Measurements from ENCODE around the gene P2RX4. TPM values are rescaled to one million over a fixed set of nuclear protein-coding genes. Genes with fewer than 3 reads are reported as not detected.

P2RX4 gene
- total and polyA plus RNA-seq, 4 experiments from 2014 or later, result 35.4 to 66.0 (median 52.7) TPM

- Mint-ChIP-seq H3K9me3 (no peaks in the 10 kb centered on the region), H3K27me3 (no peaks in the 10 kb centered on the region), H3K4me3 (peak overlapping the region in 5 of 8 donors; percentile 7 to 60 (median 27)), H3K4me1 (peaks cover 19 to 50% (median 34%) of the 10 kb centered on the region in 4 donors), H3K36me3 (peaks cover 19 to 42% of the 10 kb centered on the region in 2 donors), H3K27ac (peak overlapping the region; percentile 68 to 91 (median 77))
- Histone ChIP-seq H3K9me3 (ENCODE audit: control insufficient read depth in 1 of 2, low read length in 2 of 2) (no peaks in the 10 kb centered on the region), H3K4me1 (ENCODE audit: insufficient read depth, low read length) (peaks cover 46% of the 10 kb centered on the region), H3K4me3 (ENCODE audit: low read length in 2 of 2) (no peak overlapping the region), H3K27ac (ENCODE audit: low read depth, low read length) (peak overlapping the region; percentile 42), H3K36me3 (ENCODE audit: insufficient read depth, low read length) (peaks cover 13% of the 10 kb centered on the region), H3K27me3 (ENCODE audit: insufficient read depth, low read length) (no peaks in the 10 kb centered on the region)
- DNase-seq, result no peak
- intact Hi-C loops (cut with micrococcal nuclease), result no loop called here
- ChIA-PET CTCF (ENCODE audit: partially characterized antibody) (interaction anchor here (1.2 to 2.3 kb wide), 5 partner anchors 9 to 181 kb away, joined by 3 to 10 read pairs (median 4); no protein-coding TSS in a partner anchor), POLR2A (ENCODE audit: partially characterized antibody) (interaction anchor here (0.8 to 7.8 kb wide), 3 partner anchors 8 to 24 kb away, joined by 4 to 113 read pairs (median 4); no protein-coding TSS in a partner anchor)
These were observed 5.2 kb downstream of the P2RX4 start for GRCh38 chr12:121214855-121215745.

GRCh38 chr12:121216102-121216501 is 6.2 kb downstream of the P2RX4 start:
- Histone ChIP-seq H3K4me1 (ENCODE audit: insufficient read depth, low read length) (peaks cover 38% of the 10 kb centered on the region), H3K27ac (ENCODE audit: low read depth, low read length) (no peak overlapping the region), H3K4me3 (ENCODE audit: low read length in 2 of 2) (no peak overlapping the region), H3K36me3 (ENCODE audit: insufficient read depth, low read length) (peaks cover 13% of the 10 kb centered on the region), H3K27me3 (ENCODE audit: insufficient read depth, low read length) (no peaks in the 10 kb centered on the region), H3K9me3 (ENCODE audit: control insufficient read depth in 1 of 2, low read length in 2 of 2) (no peaks in the 10 kb centered on the region)
- Mint-ChIP-seq H3K27ac (peak overlapping the region in 5 of 7 donors; percentile 42 to 91 (median 64)), H3K4me1 (peaks cover 17 to 49% (median 30%) of the 10 kb centered on the region in 4 donors), H3K36me3 (peaks cover 22 to 42% of the 10 kb centered on the region in 2 donors), H3K9me3 (no peaks in the 10 kb centered on the region), H3K27me3 (no peaks in the 10 kb centered on the region), H3K4me3 (no peak overlapping the region)
- intact Hi-C loops (cut with micrococcal nuclease), result no loop called here
- ChIA-PET POLR2A (ENCODE audit: partially characterized antibody) (interaction anchor here (1.3 to 7.8 kb wide), 2 partner anchors 7 to 23 kb away, joined by 3 to 113 read pairs; no protein-coding TSS in a partner anchor), CTCF (ENCODE audit: partially characterized antibody) (interaction anchor here (1.2 to 2.3 kb wide), 6 partner anchors 8 to 182 kb away, joined by 3 to 10 read pairs (median 4); no protein-coding TSS in a partner anchor)
- no peak for DNase-seq

GRCh38 chr12:121217063-121217462 is 7.1 kb downstream of the P2RX4 start:
- H3K4me1 ChIP-seq (ENCODE audit: insufficient read depth, low read length), result peaks cover 30% of the 10 kb centered on the region
- no peak overlapping the region for H3K27ac ChIP-seq (ENCODE audit: low read depth, low read length)
- DNase-seq, result no peak
- CTCF ChIA-PET (ENCODE audit: partially characterized antibody), result interaction anchor here (1.2 to 2.2 kb wide), 2 partner anchors 13 to 157 kb away, joined by 3 to 4 read pairs; no protein-coding TSS in a partner anchor
- POLR2A ChIA-PET (ENCODE audit: partially characterized antibody), result interaction anchor here (0.9 to 1.3 kb wide), 3 partner anchors 11 to 135 kb away, joined by 3 to 4 read pairs (median 3); partner anchors contain the start of gene ANAPC5
- intact Hi-C loops (cut with micrococcal nuclease), result no loop called here
- H3K9me3 Mint-ChIP-seq, result no peaks in the 10 kb centered on the region
- no peaks in the 10 kb centered on the region for H3K27me3 ChIP-seq (ENCODE audit: insufficient read depth, low read length)
- H3K36me3 ChIP-seq (ENCODE audit: insufficient read depth, low read length), result peaks cover 13% of the 10 kb centered on the region
- H3K4me1 Mint-ChIP-seq, result peaks cover 13 to 45% (median 27%) of the 10 kb centered on the region in 4 donors
- H3K9me3 ChIP-seq (ENCODE audit: control insufficient read depth in 1 of 2, low read length in 2 of 2), result no peaks in the 10 kb centered on the region
- no peak overlapping the region for H3K4me3 Mint-ChIP-seq
- no peaks in the 10 kb centered on the region for H3K27me3 Mint-ChIP-seq
- H3K36me3 Mint-ChIP-seq, result peaks cover 22 to 45% of the 10 kb centered on the region in 2 donors
- no peak overlapping the region for H3K4me3 ChIP-seq (ENCODE audit: low read length in 2 of 2)
- H3K27ac Mint-ChIP-seq, result peak overlapping the region in 4 of 7 donors; percentile 4 to 81 (median 46)

GRCh38 chr12:121217761-121218160 is 7.8 kb downstream of the P2RX4 start:
- no peak overlapping the region for H3K4me3 Mint-ChIP-seq
- Histone ChIP-seq H3K4me1 (ENCODE audit: insufficient read depth, low read length) (peaks cover 32% of the 10 kb centered on the region), H3K36me3 (ENCODE audit: insufficient read depth, low read length) (peaks cover 13% of the 10 kb centered on the region), H3K4me3 (ENCODE audit: low read length in 2 of 2) (no peak overlapping the region), H3K27ac (ENCODE audit: low read depth, low read length) (no peak overlapping the region), H3K9me3 (ENCODE audit: control insufficient read depth in 1 of 2, low read length in 2 of 2) (no peaks in the 10 kb centered on the region), H3K27me3 (ENCODE audit: insufficient read depth, low read length) (no peaks in the 10 kb centered on the region)
- H3K4me1 Mint-ChIP-seq, result peaks cover 16 to 44% (median 29%) of the 10 kb centered on the region in 4 donors
- H3K27me3 Mint-ChIP-seq, result no peaks in the 10 kb centered on the region
- intact Hi-C loops (cut with micrococcal nuclease), result no loop called here
- H3K9me3 Mint-ChIP-seq, result no peaks in the 10 kb centered on the region
- no peak for DNase-seq
- POLR2A ChIA-PET (ENCODE audit: partially characterized antibody), result interaction anchor here (0.9 to 1.8 kb wide), 3 partner anchors 8 to 134 kb away, joined by 3 to 4 read pairs (median 4); partner anchors contain the start of genes ANAPC5 and P2RX4
- peaks cover 22 to 46% of the 10 kb centered on the region in 2 donors for H3K36me3 Mint-ChIP-seq
- H3K27ac Mint-ChIP-seq, result peak overlapping the region in 3 of 7 donors; percentile 41 to 73 (median 47)
- CTCF ChIA-PET (ENCODE audit: partially characterized antibody), result no interaction called here

GRCh38 chr12:121218588-121219352 is 8.8 kb downstream of the P2RX4 start:
- intact Hi-C loops (cut with micrococcal nuclease), result no loop called here
- Mint-ChIP-seq H3K36me3 (peaks cover 22 to 52% of the 10 kb centered on the region in 2 donors), H3K4me3 (no peak overlapping the region), H3K9me3 (no peaks in the 10 kb centered on the region), H3K27ac (peak overlapping the region; percentile 36 to 81 (median 62)), H3K27me3 (no peaks in the 10 kb centered on the region), H3K4me1 (peaks cover 22 to 45% (median 36%) of the 10 kb centered on the region in 4 donors)
- Histone ChIP-seq H3K9me3 (ENCODE audit: control insufficient read depth in 1 of 2, low read length in 2 of 2) (no peaks in the 10 kb centered on the region), H3K27ac (ENCODE audit: low read depth, low read length) (no peak overlapping the region), H3K36me3 (ENCODE audit: insufficient read depth, low read length) (peaks cover 13% of the 10 kb centered on the region), H3K4me1 (ENCODE audit: insufficient read depth, low read length) (peaks cover 34% of the 10 kb centered on the region), H3K27me3 (ENCODE audit: insufficient read depth, low read length) (no peaks in the 10 kb centered on the region), H3K4me3 (ENCODE audit: low read length in 2 of 2) (no peak overlapping the region)
- ChIA-PET POLR2A (ENCODE audit: partially characterized antibody) (interaction anchor here (1.2 to 1.8 kb wide), 2 partner anchors 9 kb away, joined by 4 read pairs; partner anchors contain the start of gene P2RX4), CTCF (ENCODE audit: partially characterized antibody) (interaction anchor here (1.4 kb wide), 1 partner anchor 12 kb away, joined by 3 read pairs; no protein-coding TSS in a partner anchor)
- no peak for DNase-seq

- Mint-ChIP-seq H3K27ac (peak overlapping the region in 4 of 7 donors; percentile 4 to 63 (median 44)), H3K4me3 (no peak overlapping the region), H3K36me3 (peaks cover 18 to 48% of the 10 kb centered on the region in 2 donors), H3K9me3 (no peaks in the 10 kb centered on the region), H3K4me1 (peaks cover 22 to 46% (median 37%) of the 10 kb centered on the region in 4 donors), H3K27me3 (no peaks in the 10 kb centered on the region)
- H3K36me3 ChIP-seq (ENCODE audit: insufficient read depth, low read length), result peaks cover 13% of the 10 kb centered on the region
- no peak for DNase-seq
- no peak overlapping the region for H3K4me3 ChIP-seq (ENCODE audit: low read length in 2 of 2)
- H3K27ac ChIP-seq (ENCODE audit: low read depth, low read length), result no peak overlapping the region
- POLR2A ChIA-PET (ENCODE audit: partially characterized antibody), result interaction anchor here (1.8 kb wide), 1 partner anchor 10 kb away, joined by 4 read pairs; the partner anchor contains the start of gene P2RX4
- H3K4me1 ChIP-seq (ENCODE audit: insufficient read depth, low read length), result peaks cover 34% of the 10 kb centered on the region
- intact Hi-C loops (cut with micrococcal nuclease), result no loop called here
- no peaks in the 10 kb centered on the region for H3K27me3 ChIP-seq (ENCODE audit: insufficient read depth, low read length)
- CTCF ChIA-PET (ENCODE audit: partially characterized antibody), result interaction anchor here (1.4 kb wide), 1 partner anchor 11 kb away, joined by 3 read pairs; no protein-coding TSS in a partner anchor
- H3K9me3 ChIP-seq (ENCODE audit: control insufficient read depth in 1 of 2, low read length in 2 of 2), result no peaks in the 10 kb centered on the region
These were observed 9.5 kb downstream of the P2RX4 start for GRCh38 chr12:121219353-121219986.

Measured in CD4-positive, alpha-beta memory T cell (primary cell).